Activated CD4-positive, alpha-beta T cell treated with anti-CD3 and anti-CD28 coated beads, Interleukin-2, Interleukin-6, amounts not matched to agents 100 ng/mL and 50 ng/mL, durations not matched to agents 16 hours and 8 hours (primary cell): ENCODE results near the gene DYRK3.
"Not testable (repeated sequence)": the region's sequence is repeated elsewhere in the genome, so short reads cannot be mapped to it uniquely, and the experiment has no call there.

Experiments used
- DNase-seq: peaks from one replicate; pipeline ENCODE4 v3.0.0-alpha.2; 2020

Gene DYRK3

GRCh38 chr1:206635080-206635977 lies at the start of gene DYRK3:
Gene DYRK3, plus strand, starts transcription at chr1:206635536. Its CDS starts 168 bp downstream, at chr1:206635704.
- peak; percentile 96 for DNase-seq

- DNase-seq: no peak
These were observed 48.6 kb upstream of the DYRK3 start for GRCh38 chr1:206586501-206587445.

GRCh38 chr1:206587904-206588303 lies 47.4 kb upstream of the DYRK3 start:
- DNase-seq: no peak

- no peak for DNase-seq
These were observed 46.8 kb upstream of the DYRK3 start for GRCh38 chr1:206588492-206588891.

GRCh38 chr1:206589206-206589605 lies 46.1 kb upstream of the DYRK3 start:
- no peak for DNase-seq

- DNase-seq: peak; percentile 94
These were observed 45.1 kb upstream of the DYRK3 start for GRCh38 chr1:206590025-206590758.

- no peak for DNase-seq
These were observed 44.1 kb upstream of the DYRK3 start for GRCh38 chr1:206591226-206591625.

- DNase-seq: no peak
These were observed 43.6 kb upstream of the DYRK3 start for GRCh38 chr1:206591696-206592095.

GRCh38 chr1:206593351-206593925 lies 41.9 kb upstream of the DYRK3 start:
- DNase-seq: no peak

GRCh38 chr1:206595581-206596318 lies 39.6 kb upstream of the DYRK3 start:
- no peak for DNase-seq

GRCh38 chr1:206596319-206596666 lies 39.0 kb upstream of the DYRK3 start:
- DNase-seq: no peak

- DNase-seq: no peak
These were observed 34.8 kb upstream of the DYRK3 start for GRCh38 chr1:206600527-206600926.

- DNase-seq: no peak
These were observed 30.5 kb upstream of the DYRK3 start for GRCh38 chr1:206604861-206605260.

- peak; percentile 39 for DNase-seq
These were observed 28.5 kb upstream of the DYRK3 start for GRCh38 chr1:206606867-206607266.

- peak; percentile 75 for DNase-seq
These were observed 27.1 kb upstream of the DYRK3 start for GRCh38 chr1:206608108-206608698.

- DNase-seq: peak; percentile 59
These were observed 25.9 kb upstream of the DYRK3 start for GRCh38 chr1:206609229-206609991.

- peak; percentile 98 for DNase-seq
These were observed 23.0 kb upstream of the DYRK3 start, which contains the start of gene EIF2D for GRCh38 chr1:206612129-206612876. Gene EIF2D, minus strand, starts transcription at chr1:206612465. Its CDS starts 123 bp downstream, at chr1:206612342.

GRCh38 chr1:206626396-206626795 lies 8.9 kb upstream of the DYRK3 start:
- DNase-seq: not testable (repeated sequence)

- no peak for DNase-seq
These were observed 6.4 kb upstream of the DYRK3 start for GRCh38 chr1:206628916-206629315.

- peak; percentile 49 for DNase-seq
These were observed 4.2 kb upstream of the DYRK3 start for GRCh38 chr1:206631085-206631509.
